AG10803 (cell line): ENCODE results near the gene WDFY1.
A peak's percentile ranks its signal among the peaks of the same experiment; 100 is the strongest.

Experiments used
- DNase-seq: peaks from one replicate; pipeline ENCODE4 v3.0.0; 2010; ENCODE audit warnings: low read depth
- H3K4me3 ChIP-seq: 2 replicates; pipeline ENCODE4 v1.5.1; 2011; ENCODE audit warnings: mild to moderate bottlenecking, low read length, control low read depth
- TF ChIP-seq, protein P1 (sequence below): conservative IDR thresholded peaks from 2 replicates; pipeline ENCODE4 v1.5.1; 2011; ENCODE audit warnings: mild to moderate bottlenecking, low read length, control low read depth, inconsistent platforms

The WDFY1 gene

DNA sequence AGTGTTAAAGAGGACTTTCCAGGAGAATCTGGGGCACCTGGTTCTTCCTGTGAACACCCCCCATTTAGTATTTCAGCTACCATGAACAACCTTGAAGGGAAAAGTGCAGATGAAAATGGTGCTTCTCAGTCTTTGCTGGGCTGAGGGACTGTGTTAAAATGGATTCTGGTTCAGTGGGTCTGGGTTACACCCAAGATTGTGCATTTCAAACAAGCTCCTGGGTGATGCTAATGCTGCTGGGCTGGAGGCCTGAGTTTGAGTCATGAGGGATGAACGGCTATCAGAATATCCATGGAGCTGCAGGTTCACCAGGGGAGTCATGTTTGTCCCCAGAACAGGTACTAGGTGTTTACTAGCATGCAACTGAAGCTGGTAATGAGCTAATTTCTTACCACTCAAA is 36.1 kb upstream of the WDFY1 start:
- TF ChIP-seq, protein P1, sequence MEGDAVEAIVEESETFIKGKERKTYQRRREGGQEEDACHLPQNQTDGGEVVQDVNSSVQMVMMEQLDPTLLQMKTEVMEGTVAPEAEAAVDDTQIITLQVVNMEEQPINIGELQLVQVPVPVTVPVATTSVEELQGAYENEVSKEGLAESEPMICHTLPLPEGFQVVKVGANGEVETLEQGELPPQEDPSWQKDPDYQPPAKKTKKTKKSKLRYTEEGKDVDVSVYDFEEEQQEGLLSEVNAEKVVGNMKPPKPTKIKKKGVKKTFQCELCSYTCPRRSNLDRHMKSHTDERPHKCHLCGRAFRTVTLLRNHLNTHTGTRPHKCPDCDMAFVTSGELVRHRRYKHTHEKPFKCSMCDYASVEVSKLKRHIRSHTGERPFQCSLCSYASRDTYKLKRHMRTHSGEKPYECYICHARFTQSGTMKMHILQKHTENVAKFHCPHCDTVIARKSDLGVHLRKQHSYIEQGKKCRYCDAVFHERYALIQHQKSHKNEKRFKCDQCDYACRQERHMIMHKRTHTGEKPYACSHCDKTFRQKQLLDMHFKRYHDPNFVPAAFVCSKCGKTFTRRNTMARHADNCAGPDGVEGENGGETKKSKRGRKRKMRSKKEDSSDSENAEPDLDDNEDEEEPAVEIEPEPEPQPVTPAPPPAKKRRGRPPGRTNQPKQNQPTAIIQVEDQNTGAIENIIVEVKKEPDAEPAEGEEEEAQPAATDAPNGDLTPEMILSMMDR = no peak

DNA sequence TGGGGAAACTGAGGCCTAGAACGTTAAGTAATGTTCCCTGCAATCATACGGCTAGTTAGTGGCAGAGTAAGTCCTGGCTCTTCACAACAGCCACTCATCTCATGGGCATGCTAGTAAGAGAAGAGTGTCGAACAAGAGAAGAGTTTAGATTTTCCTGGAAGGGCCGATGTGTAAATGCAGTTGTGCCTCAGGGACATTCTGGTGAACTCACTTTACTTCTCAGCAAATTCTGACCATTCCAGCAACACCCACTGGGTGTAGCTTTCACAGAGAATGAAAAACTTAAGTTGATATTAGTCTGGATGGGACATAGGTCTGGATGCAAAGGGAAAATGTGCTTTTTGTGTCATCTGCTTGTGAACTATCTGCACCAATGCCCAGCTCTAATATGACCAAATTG is 35.7 kb upstream of the WDFY1 start:
- no peak overlapping the region for H3K4me3 ChIP-seq
- TF ChIP-seq, protein P1 = no peak
- no peak for DNase-seq

More for the DNA sequence above, 36.1 kb upstream of the WDFY1 start:
- no peak overlapping the region for H3K4me3 ChIP-seq
- DNase-seq = no peak

DNA sequence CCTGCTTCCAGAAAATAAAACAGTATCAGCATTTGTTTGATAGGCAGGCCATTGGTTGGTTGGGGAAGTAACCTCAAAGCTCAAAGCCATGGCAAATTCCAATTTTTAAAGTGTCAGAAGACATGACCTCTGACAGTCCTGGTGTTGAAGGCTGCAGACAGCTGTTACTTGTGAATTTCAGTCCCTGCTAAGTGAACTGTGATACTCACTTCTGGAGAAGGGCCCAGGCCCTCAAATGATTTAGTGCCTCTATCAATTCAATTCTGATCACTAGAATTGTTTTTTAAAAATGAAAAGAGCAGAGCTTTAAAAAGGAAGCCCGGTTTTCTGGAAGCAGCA is 35.2 kb upstream of the WDFY1 start:
- TF ChIP-seq, protein P1 = no peak
- DNase-seq = no peak
- no peak overlapping the region for H3K4me3 ChIP-seq

DNA sequence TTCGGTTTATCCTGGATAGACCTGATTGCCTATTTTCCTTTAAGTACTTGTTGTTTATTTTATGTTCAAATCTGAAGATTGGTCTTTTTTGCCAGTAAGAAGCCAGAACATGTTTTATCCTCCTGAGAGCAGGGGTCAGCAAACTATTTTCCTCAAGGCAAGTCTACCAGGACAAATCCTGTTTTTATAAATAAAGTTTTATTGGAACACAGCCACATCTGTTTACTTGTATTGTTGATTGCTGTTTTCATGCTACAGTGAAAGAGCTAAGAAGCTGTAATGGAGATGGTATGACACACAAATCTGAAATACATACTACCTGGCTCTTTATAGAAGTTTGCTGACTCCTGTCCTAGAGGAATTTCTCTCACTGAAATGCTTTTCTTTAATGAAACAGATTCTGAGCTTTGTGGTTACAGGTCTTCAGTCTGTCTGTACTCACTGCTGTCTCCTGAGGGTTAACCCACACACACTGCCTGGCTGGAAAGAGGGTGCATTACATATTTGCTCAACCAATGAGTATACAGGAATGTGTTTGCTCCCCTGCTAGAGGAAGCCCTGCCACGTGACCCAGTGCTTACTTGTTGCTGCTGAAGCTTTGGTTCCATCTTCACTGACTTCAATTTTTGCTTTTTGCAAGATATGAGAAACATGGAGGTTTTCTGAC is 34.7 kb upstream of the WDFY1 start:
- TF ChIP-seq, protein P1 = no peak
- no peak for DNase-seq
- no peak overlapping the region for H3K4me3 ChIP-seq

DNA sequence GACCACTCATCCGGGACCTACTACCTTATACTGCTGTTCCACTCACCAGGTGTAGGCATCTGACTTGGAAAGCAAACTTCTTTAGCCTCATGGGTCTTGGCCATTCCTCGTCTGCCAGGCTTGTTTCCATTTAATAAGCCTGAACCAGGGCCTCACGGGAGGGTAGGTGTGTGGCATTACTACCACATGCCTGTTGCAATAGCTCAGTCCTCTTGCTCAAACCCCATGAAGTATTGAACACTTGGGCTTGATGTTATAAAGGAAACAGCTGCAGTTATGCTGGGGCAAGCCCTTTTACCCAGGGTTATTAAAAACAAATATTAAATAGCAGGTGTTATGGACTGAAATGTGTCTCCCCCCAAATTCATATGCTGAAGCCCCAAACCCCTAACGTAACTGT is 33.3 kb upstream of the WDFY1 start:
- no peak for DNase-seq
- H3K4me3 ChIP-seq = no peak overlapping the region
- TF ChIP-seq, protein P1 = no peak

DNA sequence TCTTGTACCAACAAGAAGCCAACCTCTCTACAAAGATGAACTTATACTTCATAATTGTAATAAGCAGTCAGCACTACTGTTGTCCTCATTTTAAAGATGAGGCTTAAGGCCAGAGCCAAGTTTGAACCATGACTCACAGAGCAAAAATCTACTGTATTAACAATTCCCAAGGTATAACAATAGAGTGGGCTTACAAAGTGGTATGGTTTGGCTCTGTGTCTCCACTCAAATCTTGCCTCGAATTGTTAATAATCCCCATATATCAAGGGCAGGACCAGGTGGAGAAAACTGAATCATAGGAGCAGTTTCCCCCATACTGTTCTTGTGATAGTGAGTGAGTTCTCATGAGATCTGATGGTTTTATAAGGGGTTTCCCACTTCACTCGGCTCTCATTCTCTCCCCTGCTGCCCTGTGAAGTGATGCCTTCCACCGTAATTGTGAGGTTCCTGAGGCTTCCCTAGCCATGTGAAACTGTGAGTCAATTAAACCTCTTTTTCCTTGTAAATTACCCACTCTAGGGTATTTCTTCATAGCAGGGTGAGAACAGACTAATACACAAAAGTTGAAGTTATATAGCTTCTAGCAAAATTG is 31.6 kb upstream of the WDFY1 start:
- H3K4me3 ChIP-seq = no peak overlapping the region
- TF ChIP-seq, protein P1 = no peak
- DNase-seq = peak; percentile 47

DNA sequence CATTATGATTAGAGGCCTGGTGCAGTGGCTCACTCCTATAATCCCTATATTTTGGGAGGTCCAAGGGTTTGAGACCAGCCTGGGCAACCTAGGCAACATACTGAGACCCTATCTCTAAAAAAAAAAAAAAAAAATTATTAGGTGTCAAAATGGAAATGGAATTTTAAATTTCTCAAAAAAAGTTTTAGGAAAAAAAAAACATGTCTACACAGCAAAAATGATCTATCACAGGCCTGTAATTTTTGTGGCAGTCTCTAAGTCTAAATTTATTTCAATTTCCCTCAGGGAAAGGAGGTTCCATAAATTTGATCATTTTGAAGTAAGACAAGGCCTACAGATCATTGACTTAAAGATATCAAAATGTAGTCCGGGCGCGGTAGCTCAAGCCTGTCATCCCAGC is 28.5 kb upstream of the WDFY1 start:
- no peak for DNase-seq
- TF ChIP-seq, protein P1 = no peak
- no peak overlapping the region for H3K4me3 ChIP-seq
